ENCODE data around the gene XRCC6.
A peak's percentile ranks its signal among the peaks of the same experiment; 100 is the strongest.

XRCC6 gene

DNA sequence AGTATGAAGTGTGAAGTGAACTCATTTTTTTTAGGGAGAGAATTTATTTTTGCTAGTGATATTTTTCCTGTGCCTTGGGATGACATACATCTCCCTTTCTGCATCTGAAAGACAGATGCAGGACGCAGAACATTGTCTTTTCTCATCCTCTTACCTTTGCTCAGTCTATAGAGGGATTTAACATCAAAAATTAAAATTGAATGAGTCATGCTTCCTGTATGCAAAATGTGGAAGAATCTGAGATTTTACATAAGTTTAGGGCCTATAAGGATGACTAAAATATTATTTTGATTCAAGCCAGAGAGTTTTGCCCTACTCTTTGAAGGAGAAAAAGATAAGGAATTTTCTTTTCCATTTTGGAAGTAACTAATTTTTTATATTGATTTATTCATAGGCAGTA lies 27.3 kb downstream of the XRCC6 start:
- no peaks in the 10 kb centered on the region for H3K27me3 ChIP-seq (ENCODE audit: control insufficient read depth in 1 of 2, insufficient read depth in 2 of 2, low read length in 2 of 2)
- H3K9ac ChIP-seq (ENCODE audit: low read length in 2 of 2): no peak overlapping the region
- no peak overlapping the region for H3K27ac ChIP-seq (ENCODE audit: low read length)
- no peaks in the 10 kb centered on the region for H3K9me3 ChIP-seq (ENCODE audit: control insufficient read depth in 2 of 2, low read length in 2 of 2)
- no peak overlapping the region for H3K4me3 ChIP-seq (ENCODE audit: low read length in 2 of 2)
- no peaks in the 10 kb centered on the region for H3K4me1 ChIP-seq (ENCODE audit: control insufficient read depth, insufficient read depth, low read length)
- peaks cover 41 to 44% of the 10 kb centered on the region in 2 donors for H3K36me3 ChIP-seq (ENCODE audit: control insufficient read depth in 2 of 2, insufficient read depth in 2 of 2, low read length in 2 of 2)

DNA sequence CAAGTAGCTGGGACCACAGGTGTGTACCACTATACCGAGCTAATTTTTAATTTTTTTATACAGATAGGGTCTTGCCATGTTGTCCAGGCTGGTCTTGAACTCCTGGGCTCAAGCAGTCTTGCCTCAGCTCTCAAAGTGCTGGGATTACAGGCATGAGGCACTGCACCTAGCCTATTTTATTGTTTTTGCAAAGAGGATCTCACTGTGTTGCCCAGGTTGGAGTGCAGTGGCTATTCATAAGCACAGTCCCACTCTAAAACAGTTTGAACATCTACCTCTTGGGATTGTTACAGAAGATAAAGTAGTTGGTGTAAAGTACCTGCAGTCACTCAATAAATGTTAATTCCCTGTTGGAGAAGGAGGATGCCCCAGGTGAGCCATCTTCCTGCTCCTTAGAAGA lies 29.1 kb downstream of the XRCC6 start:
- peaks cover 59 to 60% of the 10 kb centered on the region in 2 donors for H3K36me3 ChIP-seq (ENCODE audit: control insufficient read depth in 2 of 2, insufficient read depth in 2 of 2, low read length in 2 of 2)
- no peak overlapping the region for H3K9ac ChIP-seq (ENCODE audit: low read length in 2 of 2)
- H3K27me3 ChIP-seq (ENCODE audit: control insufficient read depth in 1 of 2, insufficient read depth in 2 of 2, low read length in 2 of 2): no peaks in the 10 kb centered on the region
- H3K27ac ChIP-seq (ENCODE audit: low read length): no peak overlapping the region
- H3K4me1 ChIP-seq (ENCODE audit: control insufficient read depth, insufficient read depth, low read length): no peaks in the 10 kb centered on the region
- H3K4me3 ChIP-seq (ENCODE audit: low read length in 2 of 2): no peak overlapping the region
- no peaks in the 10 kb centered on the region for H3K9me3 ChIP-seq (ENCODE audit: control insufficient read depth in 2 of 2, low read length in 2 of 2)

GRCh38 chr22:41650821-41651220 lies 29.7 kb downstream of the XRCC6 start:
- Histone ChIP-seq H3K9ac (ENCODE audit: low read length in 2 of 2) (no peak overlapping the region), H3K36me3 (ENCODE audit: control insufficient read depth in 2 of 2, insufficient read depth in 2 of 2, low read length in 2 of 2) (peaks cover 57 to 61% of the 10 kb centered on the region in 2 donors), H3K4me1 (ENCODE audit: control insufficient read depth, insufficient read depth, low read length) (no peaks in the 10 kb centered on the region), H3K9me3 (ENCODE audit: control insufficient read depth in 2 of 2, low read length in 2 of 2) (no peaks in the 10 kb centered on the region), H3K27me3 (ENCODE audit: control insufficient read depth in 1 of 2, insufficient read depth in 2 of 2, low read length in 2 of 2) (no peaks in the 10 kb centered on the region), H3K4me3 (ENCODE audit: low read length in 2 of 2) (no peak overlapping the region), H3K27ac (ENCODE audit: low read length) (no peak overlapping the region)

- Histone ChIP-seq H3K36me3 (ENCODE audit: control insufficient read depth in 2 of 2, insufficient read depth in 2 of 2, low read length in 2 of 2) (peaks cover 65 to 70% of the 10 kb centered on the region in 2 donors), H3K27me3 (ENCODE audit: control insufficient read depth in 1 of 2, insufficient read depth in 2 of 2, low read length in 2 of 2) (no peaks in the 10 kb centered on the region), H3K9me3 (ENCODE audit: control insufficient read depth in 2 of 2, low read length in 2 of 2) (no peaks in the 10 kb centered on the region), H3K9ac (ENCODE audit: low read length in 2 of 2) (no peak overlapping the region), H3K4me1 (ENCODE audit: control insufficient read depth, insufficient read depth, low read length) (no peaks in the 10 kb centered on the region), H3K4me3 (ENCODE audit: low read length in 2 of 2) (no peak overlapping the region), H3K27ac (ENCODE audit: low read length) (no peak overlapping the region)
Observed at GRCh38 chr22:41654322-41654721, 33.2 kb downstream of the XRCC6 start.

DNA sequence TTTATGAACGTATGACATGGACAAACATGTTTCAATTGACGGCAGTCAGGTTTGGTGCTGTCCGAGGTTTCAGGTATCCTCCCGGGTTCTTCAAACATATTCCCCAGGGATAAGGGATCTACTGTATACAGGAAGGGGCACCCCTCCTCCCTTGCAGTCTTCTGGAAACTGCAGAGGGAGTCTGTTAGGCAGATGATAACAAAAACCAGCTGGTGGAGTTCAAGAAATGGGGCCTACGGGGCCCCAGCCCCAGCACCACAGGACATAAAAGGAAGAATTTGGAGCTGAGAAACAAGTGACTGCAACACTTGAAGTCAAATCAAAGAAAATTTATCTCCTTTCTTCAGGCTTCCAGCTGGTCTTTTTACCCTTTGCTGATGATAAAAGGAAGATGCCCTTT lies 35.5 kb downstream of the XRCC6 start:
- no peak overlapping the region for H3K4me3 ChIP-seq (ENCODE audit: low read length in 2 of 2)
- no peak overlapping the region for H3K27ac ChIP-seq (ENCODE audit: low read length)
- peaks cover 73 to 79% of the 10 kb centered on the region in 2 donors for H3K36me3 ChIP-seq (ENCODE audit: control insufficient read depth in 2 of 2, insufficient read depth in 2 of 2, low read length in 2 of 2)
- H3K9me3 ChIP-seq (ENCODE audit: control insufficient read depth in 2 of 2, low read length in 2 of 2): no peaks in the 10 kb centered on the region
- H3K9ac ChIP-seq (ENCODE audit: low read length in 2 of 2): no peak overlapping the region
- H3K27me3 ChIP-seq (ENCODE audit: control insufficient read depth in 1 of 2, insufficient read depth in 2 of 2, low read length in 2 of 2): no peaks in the 10 kb centered on the region
- H3K4me1 ChIP-seq (ENCODE audit: control insufficient read depth, insufficient read depth, low read length): no peaks in the 10 kb centered on the region

DNA sequence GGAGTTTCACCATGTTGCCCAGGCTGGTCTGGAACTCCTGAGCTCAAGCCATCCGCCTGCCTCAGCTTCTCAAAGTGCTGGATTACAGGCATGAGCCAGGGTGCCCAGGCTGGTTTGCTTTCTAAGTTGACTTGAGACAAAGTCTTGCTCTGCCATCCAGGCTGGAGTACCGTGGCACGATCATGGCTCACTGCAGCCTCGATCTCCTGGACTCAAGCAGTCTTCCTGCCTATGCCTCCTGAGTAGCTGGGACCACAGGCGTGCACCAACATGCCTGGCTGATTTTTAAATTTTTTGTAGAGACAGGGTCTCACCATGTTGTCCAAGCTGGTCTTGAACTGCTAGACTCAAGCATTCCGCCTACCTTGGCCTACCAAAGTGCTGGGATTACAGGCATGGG lies 36.6 kb downstream of the XRCC6 start:
- no peak overlapping the region for H3K27ac ChIP-seq (ENCODE audit: low read length)

DNA sequence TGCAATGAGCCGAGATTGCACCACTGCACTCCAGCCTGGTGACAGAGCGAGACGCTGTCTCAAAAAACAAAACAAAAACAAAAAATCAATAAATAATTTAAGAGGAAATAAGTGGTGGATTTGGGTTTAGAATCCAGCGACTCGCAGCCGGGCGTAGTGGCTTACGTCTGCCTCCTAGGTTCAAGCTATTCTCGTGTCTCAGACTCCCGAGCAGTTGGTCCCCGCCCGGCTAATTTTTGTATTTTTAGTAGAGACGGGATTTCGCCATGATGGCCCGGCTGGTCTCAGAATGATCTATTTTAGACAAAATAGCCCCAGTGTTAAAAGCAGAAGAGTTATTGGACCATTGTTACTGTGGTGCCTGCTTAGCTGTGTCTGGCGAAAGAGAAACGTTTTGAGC lies 37.8 kb downstream of the XRCC6 start:
- Histone ChIP-seq H3K27me3 (ENCODE audit: control insufficient read depth in 1 of 2, insufficient read depth in 2 of 2, low read length in 2 of 2) (no peaks in the 10 kb centered on the region), H3K9ac (ENCODE audit: low read length in 2 of 2) (no peak overlapping the region), H3K4me3 (ENCODE audit: low read length in 2 of 2) (no peak overlapping the region), H3K9me3 (ENCODE audit: control insufficient read depth in 2 of 2, low read length in 2 of 2) (no peaks in the 10 kb centered on the region), H3K4me1 (ENCODE audit: control insufficient read depth, insufficient read depth, low read length) (no peaks in the 10 kb centered on the region), H3K36me3 (ENCODE audit: control insufficient read depth in 2 of 2, insufficient read depth in 2 of 2, low read length in 2 of 2) (peaks cover 67 to 77% of the 10 kb centered on the region in 2 donors), H3K27ac (ENCODE audit: low read length) (no peak overlapping the region)

More for the DNA sequence above, 36.6 kb downstream of the XRCC6 start:
- Histone ChIP-seq H3K9me3 (ENCODE audit: control insufficient read depth in 2 of 2, low read length in 2 of 2) (no peaks in the 10 kb centered on the region), H3K4me3 (ENCODE audit: low read length in 2 of 2) (no peak overlapping the region), H3K27me3 (ENCODE audit: control insufficient read depth in 1 of 2, insufficient read depth in 2 of 2, low read length in 2 of 2) (no peaks in the 10 kb centered on the region), H3K9ac (ENCODE audit: low read length in 2 of 2) (no peak overlapping the region), H3K36me3 (ENCODE audit: control insufficient read depth in 2 of 2, insufficient read depth in 2 of 2, low read length in 2 of 2) (peaks cover 68 to 79% of the 10 kb centered on the region in 2 donors), H3K4me1 (ENCODE audit: control insufficient read depth, insufficient read depth, low read length) (no peaks in the 10 kb centered on the region)

DNA sequence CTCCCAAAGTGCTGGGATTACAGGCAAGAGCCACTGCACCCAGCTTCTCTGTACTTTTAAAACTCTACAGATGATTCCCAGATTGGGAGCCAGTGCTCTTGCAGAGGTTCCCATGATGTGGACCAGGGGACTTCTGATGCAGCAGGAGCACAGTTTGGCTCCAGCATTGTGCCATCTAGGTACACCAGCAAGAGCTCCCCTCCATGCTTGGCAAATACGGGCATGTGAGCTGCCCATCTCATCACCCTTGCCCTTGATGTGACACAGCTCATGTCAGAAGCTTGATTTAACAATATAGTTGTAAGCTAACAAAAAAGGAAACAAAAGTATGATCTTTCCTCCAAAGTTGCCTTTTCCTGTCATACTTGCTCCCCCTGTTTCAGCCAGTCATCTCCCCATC lies 38.8 kb downstream of the XRCC6 start:
- Histone ChIP-seq H3K4me1 (ENCODE audit: control insufficient read depth, insufficient read depth, low read length) (no peaks in the 10 kb centered on the region), H3K9me3 (ENCODE audit: control insufficient read depth in 2 of 2, low read length in 2 of 2) (no peaks in the 10 kb centered on the region), H3K4me3 (ENCODE audit: low read length in 2 of 2) (no peak overlapping the region), H3K36me3 (ENCODE audit: control insufficient read depth in 2 of 2, insufficient read depth in 2 of 2, low read length in 2 of 2) (peaks cover 61 to 74% of the 10 kb centered on the region in 2 donors), H3K9ac (ENCODE audit: low read length in 2 of 2) (peak overlapping the region; percentile 9 to 36), H3K27me3 (ENCODE audit: control insufficient read depth in 1 of 2, insufficient read depth in 2 of 2, low read length in 2 of 2) (no peaks in the 10 kb centered on the region), H3K27ac (ENCODE audit: low read length) (no peak overlapping the region)

DNA sequence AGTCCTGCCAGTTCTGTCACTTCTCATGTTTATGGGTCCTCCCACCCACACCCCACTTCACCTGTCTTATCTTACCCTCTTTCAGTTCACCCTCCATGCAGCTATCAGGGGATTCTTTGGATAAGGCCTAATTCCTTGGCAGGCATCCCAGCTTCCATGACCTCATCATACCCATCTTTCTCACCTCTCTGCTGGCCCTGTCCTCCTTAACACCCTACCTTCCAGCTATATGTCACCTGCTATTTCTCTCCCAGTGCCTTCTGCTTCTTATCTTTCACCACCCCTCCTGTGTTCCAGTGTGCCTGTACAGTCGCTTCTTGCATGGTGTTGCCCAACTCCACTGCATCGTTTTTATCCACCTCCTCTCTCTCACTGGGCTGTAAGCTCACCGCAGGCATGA lies 39.3 kb downstream of the XRCC6 start:
- Histone ChIP-seq H3K36me3 (ENCODE audit: control insufficient read depth in 2 of 2, insufficient read depth in 2 of 2, low read length in 2 of 2) (peaks cover 57 to 73% of the 10 kb centered on the region in 2 donors), H3K4me1 (ENCODE audit: control insufficient read depth, insufficient read depth, low read length) (no peaks in the 10 kb centered on the region), H3K9me3 (ENCODE audit: control insufficient read depth in 2 of 2, low read length in 2 of 2) (no peaks in the 10 kb centered on the region), H3K4me3 (ENCODE audit: low read length in 2 of 2) (no peak overlapping the region), H3K27me3 (ENCODE audit: control insufficient read depth in 1 of 2, insufficient read depth in 2 of 2, low read length in 2 of 2) (no peaks in the 10 kb centered on the region), H3K27ac (ENCODE audit: low read length) (no peak overlapping the region), H3K9ac (ENCODE audit: low read length in 2 of 2) (peak overlapping the region in 1 of 2 donors; percentile 36)

GRCh38 chr22:41661088-41661487 lies 40.0 kb downstream of the XRCC6 start:
- Histone ChIP-seq H3K9me3 (ENCODE audit: control insufficient read depth in 2 of 2, low read length in 2 of 2) (no peaks in the 10 kb centered on the region), H3K9ac (ENCODE audit: low read length in 2 of 2) (no peak overlapping the region), H3K36me3 (ENCODE audit: control insufficient read depth in 2 of 2, insufficient read depth in 2 of 2, low read length in 2 of 2) (peaks cover 54 to 71% of the 10 kb centered on the region in 2 donors), H3K4me3 (ENCODE audit: low read length in 2 of 2) (no peak overlapping the region), H3K4me1 (ENCODE audit: control insufficient read depth, insufficient read depth, low read length) (no peaks in the 10 kb centered on the region), H3K27ac (ENCODE audit: low read length) (no peak overlapping the region), H3K27me3 (ENCODE audit: control insufficient read depth in 1 of 2, insufficient read depth in 2 of 2, low read length in 2 of 2) (no peaks in the 10 kb centered on the region)

- H3K9ac ChIP-seq (ENCODE audit: low read length in 2 of 2): no peak overlapping the region
- H3K4me1 ChIP-seq (ENCODE audit: control insufficient read depth, insufficient read depth, low read length): peaks cover under 1% of the 10 kb centered on the region
- no peaks in the 10 kb centered on the region for H3K9me3 ChIP-seq (ENCODE audit: control insufficient read depth in 2 of 2, low read length in 2 of 2)
- H3K27ac ChIP-seq (ENCODE audit: low read length): no peak overlapping the region
- no peaks in the 10 kb centered on the region for H3K27me3 ChIP-seq (ENCODE audit: control insufficient read depth in 1 of 2, insufficient read depth in 2 of 2, low read length in 2 of 2)
- H3K4me3 ChIP-seq (ENCODE audit: low read length in 2 of 2): no peak overlapping the region
- peaks cover 52 to 67% of the 10 kb centered on the region in 2 donors for H3K36me3 ChIP-seq (ENCODE audit: control insufficient read depth in 2 of 2, insufficient read depth in 2 of 2, low read length in 2 of 2)
Observed at GRCh38 chr22:41661713-41662112, 40.6 kb downstream of the XRCC6 start.
